ENCODE results near the gene SLC66A1.

Gene SLC66A1

GRCh38 chr1:19305880-19306279, 6.2 kb upstream of the SLC66A1 start:
- H3K4me3 ChIP-seq (replicated peaks; ENCODE audit: insufficient read depth, low read length) = no peak overlapping the region
- no peak for DNase-seq (ENCODE audit: low read depth in 1 of 2, low spot score in 1 of 2)
- H3K27ac ChIP-seq (replicated peaks) = no peak overlapping the region
- no peaks in the 10 kb centered on the region for H3K27me3 ChIP-seq (ENCODE audit: insufficient read depth, poor library complexity, severe bottlenecking)
- TF ChIP-seq SPI1 (IDR thresholded peaks at IDR 0.05; ENCODE audit: borderline replicate concordance, low read depth) (no peak), GABPA (IDR thresholded peaks at IDR 0.05; ENCODE audit: low read depth) (no peak), REST (IDR thresholded peaks at IDR 0.05; ENCODE audit: insufficient replicate concordance, low read depth) (no peak), POLR2AphosphoS5 (IDR thresholded peaks at IDR 0.05; ENCODE audit: low read depth) (no peak)
- TF ChIP-seq, protein P1, sequence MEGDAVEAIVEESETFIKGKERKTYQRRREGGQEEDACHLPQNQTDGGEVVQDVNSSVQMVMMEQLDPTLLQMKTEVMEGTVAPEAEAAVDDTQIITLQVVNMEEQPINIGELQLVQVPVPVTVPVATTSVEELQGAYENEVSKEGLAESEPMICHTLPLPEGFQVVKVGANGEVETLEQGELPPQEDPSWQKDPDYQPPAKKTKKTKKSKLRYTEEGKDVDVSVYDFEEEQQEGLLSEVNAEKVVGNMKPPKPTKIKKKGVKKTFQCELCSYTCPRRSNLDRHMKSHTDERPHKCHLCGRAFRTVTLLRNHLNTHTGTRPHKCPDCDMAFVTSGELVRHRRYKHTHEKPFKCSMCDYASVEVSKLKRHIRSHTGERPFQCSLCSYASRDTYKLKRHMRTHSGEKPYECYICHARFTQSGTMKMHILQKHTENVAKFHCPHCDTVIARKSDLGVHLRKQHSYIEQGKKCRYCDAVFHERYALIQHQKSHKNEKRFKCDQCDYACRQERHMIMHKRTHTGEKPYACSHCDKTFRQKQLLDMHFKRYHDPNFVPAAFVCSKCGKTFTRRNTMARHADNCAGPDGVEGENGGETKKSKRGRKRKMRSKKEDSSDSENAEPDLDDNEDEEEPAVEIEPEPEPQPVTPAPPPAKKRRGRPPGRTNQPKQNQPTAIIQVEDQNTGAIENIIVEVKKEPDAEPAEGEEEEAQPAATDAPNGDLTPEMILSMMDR (IDR thresholded peaks at IDR 0.05; ENCODE audit: insufficient read depth, low read length) = no peak

GRCh38 chr1:19306941-19307340, 5.2 kb upstream of the SLC66A1 start:
- DNase-seq (ENCODE audit: low read depth in 1 of 2, low spot score in 1 of 2) = no peak
- no peaks in the 10 kb centered on the region for H3K27me3 ChIP-seq (ENCODE audit: insufficient read depth, poor library complexity, severe bottlenecking)
- H3K4me3 ChIP-seq (replicated peaks; ENCODE audit: insufficient read depth, low read length) = no peak overlapping the region
- TF ChIP-seq REST (IDR thresholded peaks at IDR 0.05; ENCODE audit: insufficient replicate concordance, low read depth) = no peak
- TF ChIP-seq POLR2AphosphoS5 (IDR thresholded peaks at IDR 0.05; ENCODE audit: low read depth) = no peak
- TF ChIP-seq, protein P1 (IDR thresholded peaks at IDR 0.05; ENCODE audit: insufficient read depth, low read length) = no peak
- TF ChIP-seq SPI1 (IDR thresholded peaks at IDR 0.05; ENCODE audit: borderline replicate concordance, low read depth) = no peak
- TF ChIP-seq GABPA (IDR thresholded peaks at IDR 0.05; ENCODE audit: low read depth) = no peak
- H3K27ac ChIP-seq (replicated peaks) = no peak overlapping the region

DNA sequence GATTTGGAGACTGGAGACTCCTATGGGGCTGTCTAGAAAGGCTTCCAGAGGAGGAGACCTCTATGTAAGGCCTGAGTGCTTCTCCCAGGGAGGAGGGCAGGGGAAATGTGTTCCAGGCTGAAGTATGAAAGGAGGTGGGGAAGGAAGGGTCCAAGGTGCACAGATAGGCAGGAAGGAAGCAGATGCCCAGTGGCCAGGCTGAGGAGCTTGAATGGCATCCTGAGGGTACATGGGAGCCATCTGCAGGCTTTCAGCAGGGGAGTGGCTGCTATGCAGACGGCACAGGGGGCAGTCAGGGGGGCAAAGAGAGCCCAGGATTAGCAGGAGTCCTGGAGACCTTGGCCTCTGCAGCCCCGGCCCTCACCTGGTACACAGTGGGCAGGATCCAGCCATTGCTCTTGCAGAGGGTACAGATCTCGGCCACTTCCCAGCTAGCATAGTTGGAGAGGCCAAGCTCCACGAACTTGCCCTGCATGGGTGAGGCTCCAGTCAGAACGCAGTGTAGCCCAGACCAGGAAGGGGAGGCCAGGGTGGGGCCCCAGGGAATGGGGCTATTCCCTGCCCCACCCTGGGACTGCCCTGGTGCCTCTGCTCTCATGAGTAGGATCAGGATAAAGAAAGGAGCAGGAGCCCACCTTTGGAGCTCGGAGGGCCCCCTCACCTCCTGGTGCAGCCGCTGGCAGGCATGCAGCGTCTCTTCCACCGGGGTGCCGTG, 4.2 kb upstream of the SLC66A1 start:
- H3K27ac ChIP-seq (replicated peaks) = no peak overlapping the region
- no peak for TF ChIP-seq GABPA (IDR thresholded peaks at IDR 0.05; ENCODE audit: low read depth)
- no peak for TF ChIP-seq POLR2AphosphoS5 (IDR thresholded peaks at IDR 0.05; ENCODE audit: low read depth)
- TF ChIP-seq REST (IDR thresholded peaks at IDR 0.05; ENCODE audit: insufficient replicate concordance, low read depth) = no peak
- no peaks in the 10 kb centered on the region for H3K27me3 ChIP-seq (ENCODE audit: insufficient read depth, poor library complexity, severe bottlenecking)
- no peak overlapping the region for H3K4me3 ChIP-seq (replicated peaks; ENCODE audit: insufficient read depth, low read length)
- DNase-seq (ENCODE audit: low read depth in 1 of 2, low spot score in 1 of 2) = no peak

Data from HL-60 (cell line).